WTC11 (cell line): Measurements from ENCODE around the gene FYN.

Source experiments
- ESRRA ChIP-seq: sonication (generic); formaldehyde crosslinking; IDR thresholded peaks from 2 replicates; pipeline ENCODE4 v1.8.1; 2022; ENCODE audit warnings: mild to moderate bottlenecking, missing genetic modification reagents, borderline replicate concordance
- JUN ChIP-seq: sonication (generic); formaldehyde crosslinking; IDR thresholded peaks from 2 replicates; pipeline ENCODE4 v1.8.0; 2023; ENCODE audit warnings: mild to moderate bottlenecking, missing genetic modification reagents
- NFE2L1 ChIP-seq: sonication (generic); formaldehyde crosslinking; IDR thresholded peaks from 2 replicates; pipeline ENCODE4 v1.8.1; 2023; ENCODE audit warnings: missing genetic modification reagents
- NR1H2 ChIP-seq: sonication (generic); formaldehyde crosslinking; IDR thresholded peaks from 2 replicates; pipeline ENCODE4 v1.9.0; 2021; ENCODE audit warnings: mild to moderate bottlenecking, moderate library complexity, missing genetic modification reagents
- SP1 ChIP-seq: sonication (generic); formaldehyde crosslinking; conservative IDR thresholded peaks from 2 replicates; pipeline ENCODE4 v1.8.1; 2022; ENCODE audit warnings: missing genetic modification reagents
- TCF7 ChIP-seq: sonication (generic); formaldehyde crosslinking; IDR thresholded peaks from 2 replicates; pipeline ENCODE4 v1.8.0; 2022; ENCODE audit warnings: mild to moderate bottlenecking, low read depth, missing genetic modification reagents, moderate library complexity
- TF ChIP-seq, protein P1 (sequence below): sonication (generic); formaldehyde crosslinking; IDR thresholded peaks from 2 replicates; pipeline ENCODE4 v1.8.1; 2022; ENCODE audit warnings: low read depth, mild to moderate bottlenecking, moderate library complexity, missing genetic modification reagents, borderline replicate concordance
- TF ChIP-seq, protein P2 (sequence below): sonication (generic); formaldehyde crosslinking; IDR thresholded peaks from 2 replicates; pipeline ENCODE4 v1.8.1; 2023; ENCODE audit warnings: mild to moderate bottlenecking, missing genetic modification reagents, moderate library complexity
- TF ChIP-seq, protein P3 (sequence below): fragments of 200-600 bp; IDR thresholded peaks from 2 replicates; pipeline ENCODE4 v1.8.0; 2022; ENCODE audit warnings: antibody characterized with exemption
- TF ChIP-seq, protein P4 (sequence below): sonication (generic); formaldehyde crosslinking; IDR thresholded peaks from 2 replicates; pipeline ENCODE4 v1.8.0; 2023; ENCODE audit warnings: missing genetic modification reagents
- TF ChIP-seq, protein P5 (sequence below): sonication (generic); formaldehyde crosslinking; IDR thresholded peaks from 2 replicates; pipeline ENCODE4 v1.8.1; 2022; ENCODE audit warnings: mild to moderate bottlenecking, moderate library complexity, missing genetic modification reagents

DNA sequence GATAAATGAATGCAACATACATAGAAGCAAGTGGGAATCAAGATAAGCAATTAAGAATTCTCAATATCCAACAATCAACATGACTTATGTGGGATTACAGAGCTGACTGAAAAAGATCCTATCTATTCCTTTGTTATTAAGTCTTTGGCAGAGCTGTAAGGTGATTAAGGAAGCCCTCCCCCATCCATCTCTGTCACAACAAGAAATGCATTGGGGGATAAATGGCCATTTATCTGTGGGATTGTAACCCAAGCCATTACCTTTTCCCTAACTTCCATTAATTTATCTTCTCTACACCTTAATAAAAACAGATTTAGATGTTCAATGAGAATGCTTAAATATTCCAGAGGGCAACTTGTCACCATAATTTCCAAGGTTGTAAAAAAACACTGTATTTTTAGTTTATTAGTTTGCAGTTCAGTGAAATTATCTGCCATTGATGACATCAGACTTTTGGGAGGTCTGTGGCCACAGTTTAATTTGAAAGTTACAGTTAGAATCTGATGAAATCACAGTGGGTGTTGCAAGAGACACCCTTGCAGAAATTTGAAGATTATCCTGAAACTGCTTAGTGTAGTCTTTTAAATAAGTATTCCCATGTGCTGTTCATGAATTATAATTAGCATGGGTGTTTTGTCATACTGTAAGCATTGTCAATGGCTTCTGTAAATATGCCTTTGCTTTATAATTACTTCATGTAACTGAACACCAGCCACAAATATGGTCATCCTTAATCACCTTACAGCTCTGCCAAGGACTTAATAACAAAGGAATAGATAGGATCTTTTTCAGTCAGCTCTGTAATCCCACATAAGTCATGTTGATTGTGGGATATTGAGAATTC lies 49.4 kb upstream of the FYN start:
- TF ChIP-seq, protein P1, sequence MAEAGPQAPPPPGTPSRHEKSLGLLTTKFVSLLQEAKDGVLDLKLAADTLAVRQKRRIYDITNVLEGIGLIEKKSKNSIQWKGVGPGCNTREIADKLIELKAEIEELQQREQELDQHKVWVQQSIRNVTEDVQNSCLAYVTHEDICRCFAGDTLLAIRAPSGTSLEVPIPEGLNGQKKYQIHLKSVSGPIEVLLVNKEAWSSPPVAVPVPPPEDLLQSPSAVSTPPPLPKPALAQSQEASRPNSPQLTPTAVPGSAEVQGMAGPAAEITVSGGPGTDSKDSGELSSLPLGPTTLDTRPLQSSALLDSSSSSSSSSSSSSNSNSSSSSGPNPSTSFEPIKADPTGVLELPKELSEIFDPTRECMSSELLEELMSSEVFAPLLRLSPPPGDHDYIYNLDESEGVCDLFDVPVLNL: no peak
- TF ChIP-seq, protein P2, sequence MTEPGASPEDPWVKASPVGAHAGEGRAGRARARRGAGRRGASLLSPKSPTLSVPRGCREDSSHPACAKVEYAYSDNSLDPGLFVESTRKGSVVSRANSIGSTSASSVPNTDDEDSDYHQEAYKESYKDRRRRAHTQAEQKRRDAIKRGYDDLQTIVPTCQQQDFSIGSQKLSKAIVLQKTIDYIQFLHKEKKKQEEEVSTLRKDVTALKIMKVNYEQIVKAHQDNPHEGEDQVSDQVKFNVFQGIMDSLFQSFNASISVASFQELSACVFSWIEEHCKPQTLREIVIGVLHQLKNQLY: no peak
- TF ChIP-seq ESRRA (CRISPR knock-in tag) (no peak), NFE2L1 (CRISPR knock-in tag) (no peak), NR1H2 (CRISPR knock-in tag) (no peak), TCF7 (CRISPR knock-in tag) (no peak), SP1 (CRISPR knock-in tag) (no peak), JUN (CRISPR knock-in tag) (no peak)
- TF ChIP-seq, protein P3, sequence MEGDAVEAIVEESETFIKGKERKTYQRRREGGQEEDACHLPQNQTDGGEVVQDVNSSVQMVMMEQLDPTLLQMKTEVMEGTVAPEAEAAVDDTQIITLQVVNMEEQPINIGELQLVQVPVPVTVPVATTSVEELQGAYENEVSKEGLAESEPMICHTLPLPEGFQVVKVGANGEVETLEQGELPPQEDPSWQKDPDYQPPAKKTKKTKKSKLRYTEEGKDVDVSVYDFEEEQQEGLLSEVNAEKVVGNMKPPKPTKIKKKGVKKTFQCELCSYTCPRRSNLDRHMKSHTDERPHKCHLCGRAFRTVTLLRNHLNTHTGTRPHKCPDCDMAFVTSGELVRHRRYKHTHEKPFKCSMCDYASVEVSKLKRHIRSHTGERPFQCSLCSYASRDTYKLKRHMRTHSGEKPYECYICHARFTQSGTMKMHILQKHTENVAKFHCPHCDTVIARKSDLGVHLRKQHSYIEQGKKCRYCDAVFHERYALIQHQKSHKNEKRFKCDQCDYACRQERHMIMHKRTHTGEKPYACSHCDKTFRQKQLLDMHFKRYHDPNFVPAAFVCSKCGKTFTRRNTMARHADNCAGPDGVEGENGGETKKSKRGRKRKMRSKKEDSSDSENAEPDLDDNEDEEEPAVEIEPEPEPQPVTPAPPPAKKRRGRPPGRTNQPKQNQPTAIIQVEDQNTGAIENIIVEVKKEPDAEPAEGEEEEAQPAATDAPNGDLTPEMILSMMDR: no peak
- TF ChIP-seq, protein P4, sequence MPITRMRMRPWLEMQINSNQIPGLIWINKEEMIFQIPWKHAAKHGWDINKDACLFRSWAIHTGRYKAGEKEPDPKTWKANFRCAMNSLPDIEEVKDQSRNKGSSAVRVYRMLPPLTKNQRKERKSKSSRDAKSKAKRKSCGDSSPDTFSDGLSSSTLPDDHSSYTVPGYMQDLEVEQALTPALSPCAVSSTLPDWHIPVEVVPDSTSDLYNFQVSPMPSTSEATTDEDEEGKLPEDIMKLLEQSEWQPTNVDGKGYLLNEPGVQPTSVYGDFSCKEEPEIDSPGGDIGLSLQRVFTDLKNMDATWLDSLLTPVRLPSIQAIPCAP (CRISPR knock-in tag): no peak
- TF ChIP-seq, protein P5, sequence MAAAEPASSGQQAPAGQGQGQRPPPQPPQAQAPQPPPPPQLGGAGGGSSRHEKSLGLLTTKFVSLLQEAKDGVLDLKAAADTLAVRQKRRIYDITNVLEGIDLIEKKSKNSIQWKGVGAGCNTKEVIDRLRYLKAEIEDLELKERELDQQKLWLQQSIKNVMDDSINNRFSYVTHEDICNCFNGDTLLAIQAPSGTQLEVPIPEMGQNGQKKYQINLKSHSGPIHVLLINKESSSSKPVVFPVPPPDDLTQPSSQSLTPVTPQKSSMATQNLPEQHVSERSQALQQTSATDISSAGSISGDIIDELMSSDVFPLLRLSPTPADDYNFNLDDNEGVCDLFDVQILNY: no peak
